ENCODE measurements around the gene SPRR1B.
A peak's percentile ranks its signal among the peaks of the same experiment; 100 is the strongest.
"Not testable (repeated sequence)": the region's sequence is repeated elsewhere in the genome, so short reads cannot be mapped to it uniquely, and the experiment has no call there.

SPRR1B gene

GRCh38 chr1:153030895-153031294 is at the start of gene SPRR1B:
Gene SPRR1B, plus strand, starts transcription at chr1:153031203. Its CDS starts 1,143 bp downstream, at chr1:153032346.
- no peak for DNase-seq

GRCh38 chr1:152982076-152982475 is 48.9 kb upstream of the SPRR1B start:
- no peak for DNase-seq

GRCh38 chr1:152983234-152983633 is 47.8 kb upstream of the SPRR1B start:
- DNase-seq = no peak

- DNase-seq = no peak
Measured at GRCh38 chr1:152983743-152984142, 47.3 kb upstream of the SPRR1B start, which contains the start of gene SPRR1A. Gene SPRR1A, plus strand, starts transcription at chr1:152984081. Its CDS starts 1,150 bp downstream, at chr1:152985231.

GRCh38 chr1:152986578-152986977 is 44.4 kb upstream of the SPRR1B start:
- no peak for DNase-seq

- DNase-seq = peak in 1 of 58 donors; percentile 7
Measured at GRCh38 chr1:152993186-152993585, 37.8 kb upstream of the SPRR1B start.

GRCh38 chr1:152995842-152996241 is 35.2 kb upstream of the SPRR1B start:
- no peak for DNase-seq

- DNase-seq = peak in 12 of 58 donors; percentile 1 to 30 (median 6)
Measured at GRCh38 chr1:152996633-152997400, 34.2 kb upstream of the SPRR1B start.

- no peak for DNase-seq
Measured at GRCh38 chr1:152997901-152998300, 33.1 kb upstream of the SPRR1B start.

GRCh38 chr1:152998476-152998875 is 32.5 kb upstream of the SPRR1B start:
- no peak for DNase-seq

GRCh38 chr1:152999818-153000217 is 31.2 kb upstream of the SPRR1B start:
- no peak for DNase-seq

- no peak for DNase-seq
Measured at GRCh38 chr1:153000294-153000693, 30.7 kb upstream of the SPRR1B start.

GRCh38 chr1:153001382-153001781 is 29.6 kb upstream of the SPRR1B start, which contains the start of gene SPRR3:
Gene SPRR3, plus strand, starts transcription at chr1:153001749. Its CDS starts 1,272 bp downstream, at chr1:153003021.
- DNase-seq = no peak

- not testable (repeated sequence) for DNase-seq
Measured at GRCh38 chr1:153011235-153011758, 19.7 kb upstream of the SPRR1B start.

GRCh38 chr1:153021829-153022228 is 9.2 kb upstream of the SPRR1B start:
- not testable (repeated sequence) for DNase-seq

GRCh38 chr1:153022340-153022739 is 8.7 kb upstream of the SPRR1B start:
- DNase-seq = not testable (repeated sequence)

GRCh38 chr1:153023109-153023508 is 7.9 kb upstream of the SPRR1B start:
- DNase-seq = no peak

- DNase-seq = no peak
Measured at GRCh38 chr1:153024413-153024812, 6.6 kb upstream of the SPRR1B start.

- no peak for DNase-seq
Measured at GRCh38 chr1:153025797-153026196, 5.2 kb upstream of the SPRR1B start.

GRCh38 chr1:153028766-153029165 is 2.2 kb upstream of the SPRR1B start:
- no peak for DNase-seq

- no peak for DNase-seq
Measured at GRCh38 chr1:153032073-153032472, 1.1 kb downstream of the SPRR1B start.

GRCh38 chr1:153032677-153033308 is 1.8 kb downstream of the SPRR1B start:
- peak in 31 of 58 donors; percentile 1 to 54 (median 10) for DNase-seq

Data from anterior cingulate cortex (tissue), 58 donors.